Stimulated activated CD4-positive, alpha-beta T cell treated with anti-CD3 and anti-CD28 coated beads, Interleukin-2, amount 100 ng/mL, for 48 hours (primary cell): Measurements from ENCODE around the gene DLL4.

Experiments
- DNase-seq, 2 donors: peaks; one replicate each; pipeline ENCODE4 v3.0.0-alpha.2; 2020

Gene DLL4

GRCh38 chr15:40928821-40929659 is at the start of gene DLL4:
DLL4 (plus strand) TSS chr15:40929340; CDS start chr15:40929669, 329 bp downstream.
- no peak for DNase-seq

GRCh38 chr15:40879609-40880008 is 49.5 kb upstream of the DLL4 start:
- DNase-seq: no peak

- DNase-seq: no peak
These were observed 47.8 kb upstream of the DLL4 start for GRCh38 chr15:40881351-40881750.

- no peak for DNase-seq
These were observed 42.6 kb upstream of the DLL4 start for GRCh38 chr15:40886586-40886985.

GRCh38 chr15:40889112-40889511 is 40.0 kb upstream of the DLL4 start:
- no peak for DNase-seq

- DNase-seq: no peak
These were observed 38.0 kb upstream of the DLL4 start for GRCh38 chr15:40891138-40891537.

GRCh38 chr15:40891810-40892446 is 37.2 kb upstream of the DLL4 start:
- DNase-seq: no peak

GRCh38 chr15:40892447-40893012 is 36.6 kb upstream of the DLL4 start:
- DNase-seq: no peak

- DNase-seq: no peak
These were observed 36.0 kb upstream of the DLL4 start for GRCh38 chr15:40893019-40893670.

GRCh38 chr15:40893733-40894680 is 35.1 kb upstream of the DLL4 start, which contains the start of gene VPS18:
VPS18 (plus strand) TSS chr15:40894450; CDS start chr15:40894769, 319 bp downstream.
- DNase-seq: peak; percentile 100

- peak; percentile 43 to 44 for DNase-seq
These were observed 34.3 kb upstream of the DLL4 start for GRCh38 chr15:40894681-40895448.

GRCh38 chr15:40899536-40900207 is 29.5 kb upstream of the DLL4 start:
- DNase-seq: no peak

GRCh38 chr15:40900256-40901052 is 28.7 kb upstream of the DLL4 start:
- DNase-seq: no peak

- DNase-seq: no peak
These were observed 28.1 kb upstream of the DLL4 start for GRCh38 chr15:40901053-40901443.

GRCh38 chr15:40902605-40903561 is 26.3 kb upstream of the DLL4 start:
- no peak for DNase-seq

- DNase-seq: no peak
These were observed 24.5 kb upstream of the DLL4 start for GRCh38 chr15:40904552-40905201.

- DNase-seq: peak; percentile 75 to 84
These were observed 22.8 kb upstream of the DLL4 start for GRCh38 chr15:40906091-40906990.
